Inflammatory macrophage treated with lipopolysaccharide for 1 hour (primary cell): ENCODE results near the gene CLINT1.

Experiments
- DNase-seq, 2 donors: peaks; one replicate each; pipeline ENCODE4 v3.0.0-alpha.2; 2020 to 2022

CLINT1 gene

DNA sequence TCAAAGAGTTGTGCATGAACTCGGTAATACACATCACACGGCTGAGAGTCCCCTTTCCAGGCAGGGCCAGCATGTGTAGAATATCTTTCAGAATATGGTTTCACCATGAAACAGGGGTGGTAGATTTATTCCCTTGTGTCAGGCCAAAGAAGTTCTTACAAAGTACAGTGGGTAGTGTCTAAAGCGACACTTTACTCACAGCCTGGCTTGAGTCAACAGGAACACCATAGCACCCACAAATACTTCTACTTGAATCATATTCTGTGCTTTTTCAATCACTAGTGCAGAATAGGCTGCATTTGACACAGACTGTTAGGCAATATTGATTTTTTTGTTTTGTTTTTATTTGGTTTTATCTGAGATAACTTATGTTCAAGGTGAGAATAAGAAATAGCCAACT is 102.8 kb downstream of the CLINT1 start:
- no peak for DNase-seq

DNA sequence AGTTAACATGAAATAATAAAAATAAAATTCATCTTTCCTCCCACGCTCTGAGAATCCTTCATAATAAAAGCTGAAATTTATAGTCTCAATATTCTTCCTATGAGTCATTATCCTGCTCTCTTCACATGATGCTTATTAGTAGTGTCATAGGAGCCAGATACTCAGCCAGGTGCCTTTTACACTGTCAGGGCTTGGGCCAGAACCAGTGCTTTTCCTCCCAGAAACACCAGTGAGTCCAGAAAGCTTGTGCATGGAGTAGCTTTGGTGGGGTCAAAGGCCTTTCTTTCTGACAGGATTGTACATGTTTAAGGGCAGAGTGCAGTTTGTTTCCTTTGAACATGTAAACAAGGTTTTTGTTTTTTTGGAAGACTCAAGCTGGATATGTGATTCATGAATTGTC is 108.6 kb downstream of the CLINT1 start:
- DNase-seq, result no peak

DNA sequence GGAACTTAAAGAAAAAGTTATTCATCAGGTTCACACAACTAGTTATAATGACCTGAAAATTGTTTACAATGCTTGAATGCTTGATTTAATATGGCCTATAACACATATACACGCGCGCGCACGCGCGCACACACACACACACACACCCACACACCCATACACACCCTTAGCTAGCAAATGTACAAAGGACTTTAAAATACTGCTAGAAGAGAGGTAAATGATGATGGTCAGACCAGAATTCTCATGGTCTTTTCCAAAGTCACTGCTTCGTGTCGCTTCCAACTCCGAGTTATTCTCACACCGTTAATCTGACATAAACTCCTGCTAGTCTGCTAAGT is 109.5 kb downstream of the CLINT1 start:
- DNase-seq, result no peak

DNA sequence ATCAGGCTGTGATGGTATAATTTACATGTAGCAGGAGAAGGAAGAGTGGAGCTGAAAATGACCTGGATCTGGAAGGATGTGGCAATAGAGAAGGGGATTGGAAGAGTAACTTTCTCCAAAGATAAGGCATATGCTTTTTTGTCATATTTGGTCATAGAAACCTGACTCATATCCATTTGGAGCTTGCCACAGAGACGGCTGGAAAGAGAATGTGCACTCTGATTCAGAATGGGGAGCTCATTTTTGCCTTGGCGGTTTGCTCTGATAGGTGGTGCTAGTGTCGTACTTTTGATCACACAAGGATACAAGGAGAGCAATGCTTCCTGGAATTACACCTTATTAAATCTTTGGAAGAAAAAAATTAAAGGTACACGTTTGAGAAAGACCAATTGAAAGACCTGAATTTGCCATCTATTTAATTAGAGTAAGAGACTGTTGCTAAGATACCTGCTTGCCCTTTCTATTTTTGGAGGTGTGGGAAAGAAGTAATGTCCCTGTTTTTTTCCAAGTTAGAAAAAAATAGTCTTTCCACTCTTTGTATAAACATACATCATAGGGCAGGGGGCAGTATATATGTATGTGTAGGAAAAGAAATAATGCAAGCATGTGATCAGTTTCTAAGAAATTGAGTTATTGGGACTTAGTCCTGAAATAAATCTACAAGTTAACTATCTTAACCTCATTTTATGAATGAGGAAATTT is 110.0 kb downstream of the CLINT1 start:
- DNase-seq, result no peak

DNA sequence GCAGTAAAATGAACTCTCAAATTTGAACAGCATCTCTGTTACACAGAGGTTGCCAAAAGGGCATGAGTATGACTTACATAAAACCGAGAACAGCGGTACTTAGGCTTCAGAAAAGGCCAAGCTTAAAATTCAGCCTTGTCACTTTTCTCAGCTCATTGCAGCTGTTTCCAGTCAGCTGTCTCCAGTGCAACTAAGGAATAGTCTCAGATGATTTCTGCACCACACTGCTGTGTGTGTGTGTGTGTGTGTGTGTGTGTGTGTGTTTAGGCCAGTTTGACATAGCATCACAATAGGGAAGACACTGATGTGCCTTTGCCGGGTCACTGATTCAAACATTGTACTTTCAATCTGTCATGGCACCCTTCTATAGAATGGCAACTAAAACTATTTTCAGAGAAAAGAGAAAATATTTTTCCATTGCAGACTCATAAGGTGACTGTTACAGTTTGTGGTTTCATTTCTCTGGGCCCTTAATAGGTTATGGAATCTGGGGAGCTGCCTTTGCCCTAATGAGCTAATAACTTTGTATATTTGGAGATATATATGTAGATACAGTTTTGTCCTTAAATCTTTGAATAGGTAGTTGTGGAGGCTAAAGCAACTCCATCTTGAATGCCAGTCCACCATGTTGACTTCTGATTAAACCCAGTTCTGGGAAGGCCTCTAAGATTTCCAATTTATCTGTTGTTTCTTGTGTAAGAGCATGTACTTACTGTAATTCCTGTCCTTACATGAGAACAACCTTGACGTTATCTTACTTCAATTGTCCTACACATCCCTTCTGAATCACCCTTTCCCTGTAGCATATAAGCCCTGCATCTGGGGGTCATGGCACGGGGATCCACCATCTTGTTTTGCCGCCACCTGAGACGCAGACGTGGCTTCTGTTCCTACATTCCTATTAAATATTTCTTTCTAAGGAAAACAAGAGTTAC is 110.9 kb downstream of the CLINT1 start:
- no peak for DNase-seq

DNA sequence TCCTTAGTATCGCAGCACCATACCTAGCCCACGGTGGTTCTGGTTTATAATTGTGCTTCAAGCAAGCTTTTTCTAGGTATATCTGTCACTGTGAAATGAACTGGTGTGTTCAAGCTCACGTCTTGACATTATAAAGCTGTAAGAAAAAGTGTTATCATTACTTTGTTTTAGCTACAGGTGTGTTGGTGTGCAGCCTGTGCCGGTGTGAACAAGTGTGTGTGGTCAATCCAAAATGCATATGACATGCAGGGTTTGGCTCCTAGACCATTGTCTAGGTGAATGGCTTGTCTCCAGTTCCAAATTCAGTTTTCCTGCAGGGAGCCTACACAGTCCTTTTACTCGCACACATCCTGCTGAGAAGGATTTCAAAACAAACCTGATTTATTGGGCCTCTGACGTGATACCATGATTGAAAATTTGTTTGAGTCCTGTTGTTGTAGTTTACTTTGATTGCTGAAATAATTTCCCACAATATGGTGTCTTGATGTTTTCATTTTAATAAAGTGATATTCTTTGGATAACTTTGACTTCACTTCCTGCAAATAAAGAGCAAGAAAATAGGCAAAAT is 111.7 kb downstream of the CLINT1 start:
- no peak for DNase-seq

DNA sequence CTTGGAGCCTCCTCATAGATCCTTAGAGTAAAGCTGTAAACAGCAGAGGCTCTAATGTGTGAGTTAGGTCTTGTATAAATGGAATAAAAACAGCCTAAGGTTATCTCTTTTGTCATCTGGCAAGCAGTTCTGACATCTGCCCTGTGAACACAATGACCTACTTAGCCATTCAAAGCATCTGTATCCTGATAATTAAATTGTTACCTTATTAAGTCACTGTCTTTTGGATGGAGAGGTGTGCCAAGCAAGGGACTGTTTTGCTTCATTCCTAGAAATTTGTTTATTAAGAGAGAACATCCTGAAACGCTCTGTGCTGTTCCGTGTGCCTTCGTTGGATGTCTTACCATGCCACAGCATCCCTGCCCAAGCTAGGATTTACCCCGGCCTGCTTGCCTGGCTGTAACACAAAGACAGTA is 113.9 kb downstream of the CLINT1 start:
- DNase-seq, result no peak

DNA sequence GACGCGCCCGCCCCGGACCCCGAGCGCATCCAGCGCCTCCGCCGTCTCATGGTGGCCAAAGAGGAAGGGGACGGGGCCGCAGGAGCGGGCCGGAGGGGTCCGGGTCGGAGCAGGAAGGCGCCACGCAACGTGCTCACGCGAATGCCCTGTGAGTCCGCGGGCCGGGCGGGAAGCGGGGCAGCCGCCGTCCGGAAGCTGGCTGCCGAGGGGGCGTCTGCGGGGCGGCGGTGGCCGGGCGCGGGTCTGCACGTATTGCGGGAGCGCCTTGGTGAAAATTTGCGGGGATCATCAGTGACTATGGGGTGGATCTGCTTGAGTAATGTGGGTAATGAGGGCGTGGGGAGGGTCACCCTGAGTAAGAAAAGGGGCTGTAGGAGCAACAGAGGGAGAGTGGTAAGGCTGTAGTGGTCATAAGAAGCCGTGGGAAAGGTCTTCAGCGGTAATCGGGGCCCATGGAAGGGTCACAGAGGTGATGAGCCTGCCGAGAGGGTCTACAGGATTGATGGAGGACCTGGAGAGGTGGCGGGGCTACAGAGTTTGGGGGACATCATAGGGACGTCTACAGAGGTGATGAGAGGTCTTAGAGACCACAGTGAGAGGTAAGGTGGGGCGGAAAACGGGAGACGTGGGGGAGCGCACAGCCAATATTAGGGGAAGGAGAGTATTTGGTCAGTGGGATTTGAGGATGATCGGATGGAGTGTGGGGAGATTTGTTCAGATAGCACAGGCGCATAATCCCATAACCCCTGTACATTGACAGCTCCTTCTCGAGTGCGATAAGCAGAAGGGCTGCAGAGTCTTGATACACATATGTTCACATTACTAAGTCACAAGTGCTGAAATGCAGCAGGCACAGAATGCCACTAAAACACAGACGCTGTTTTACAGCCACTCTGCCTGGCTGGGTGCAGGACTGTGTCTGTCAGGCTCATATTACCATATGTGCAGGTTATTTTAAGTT is 114.6 kb downstream of the CLINT1 start:
- DNase-seq, result peak in 1 of 2 donors; percentile 3

DNA sequence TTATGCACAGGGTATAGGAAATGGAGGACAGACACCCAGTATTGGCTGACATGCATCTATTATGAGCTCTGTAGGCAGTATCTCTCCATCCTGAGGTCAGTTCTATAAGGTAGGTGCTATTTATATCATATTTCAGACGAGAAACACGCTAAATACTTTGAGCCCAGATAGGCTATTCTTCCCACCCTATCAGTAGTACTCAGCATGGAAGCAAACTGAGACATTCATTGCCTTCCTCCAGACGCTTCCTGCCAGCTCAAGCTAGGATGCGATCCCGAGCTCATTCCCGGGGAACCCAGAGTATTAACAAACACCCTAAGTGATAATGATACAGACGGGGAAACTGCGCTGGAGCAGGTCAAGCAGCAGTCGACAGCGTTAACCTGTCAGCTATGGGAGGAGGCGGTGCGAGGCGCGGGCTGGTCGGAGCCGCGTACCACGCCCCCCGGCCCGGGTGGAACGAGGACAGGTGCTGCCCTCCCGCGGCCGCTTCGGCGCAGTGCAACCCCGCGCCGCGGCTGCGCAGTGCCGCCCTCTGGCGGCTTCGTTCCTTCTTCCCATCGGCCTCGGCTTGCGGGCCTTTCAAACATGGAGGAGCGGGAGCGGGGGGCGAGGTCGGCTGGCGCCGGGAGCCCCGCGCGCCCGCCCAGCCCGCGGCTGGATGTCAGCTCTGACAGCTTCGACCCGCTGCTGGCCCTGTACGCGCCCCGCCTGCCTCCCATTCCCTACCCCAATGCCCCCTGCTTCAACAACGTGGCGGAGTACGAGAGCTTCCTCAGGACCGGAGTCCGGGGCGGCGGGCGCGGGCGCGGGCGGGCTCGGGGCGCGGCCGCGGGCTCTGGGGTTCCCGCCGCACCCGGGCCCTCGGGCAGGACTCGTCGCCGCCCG is 115.5 kb downstream of the CLINT1 start, which contains the start of gene LSM11:
Gene LSM11, plus strand, starts transcription at position 550 of the 888 bp plus-strand sequence. Its CDS starts 39 bp downstream, at position 589.
- peak; percentile 73 to 93 for DNase-seq

DNA sequence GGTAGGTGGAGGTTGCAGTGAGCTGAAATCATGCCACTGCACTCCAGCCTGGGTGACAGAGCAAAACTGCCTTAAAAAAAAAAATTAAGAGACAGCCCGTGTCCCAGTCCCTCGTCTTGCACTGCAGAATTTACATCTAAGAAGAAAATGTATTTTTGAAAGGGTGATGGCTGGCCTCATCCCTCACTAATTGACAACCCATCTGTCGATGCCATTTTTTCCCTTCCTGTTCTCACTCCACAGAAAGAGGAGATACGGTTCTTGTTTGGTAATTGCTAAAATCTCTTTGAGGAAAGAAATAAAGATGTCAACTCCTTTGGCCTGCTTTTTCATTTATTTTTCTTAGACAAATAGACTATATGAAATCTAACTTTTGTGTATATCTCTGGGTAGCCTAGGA is 117.8 kb downstream of the CLINT1 start:
- DNase-seq, result no peak

DNA sequence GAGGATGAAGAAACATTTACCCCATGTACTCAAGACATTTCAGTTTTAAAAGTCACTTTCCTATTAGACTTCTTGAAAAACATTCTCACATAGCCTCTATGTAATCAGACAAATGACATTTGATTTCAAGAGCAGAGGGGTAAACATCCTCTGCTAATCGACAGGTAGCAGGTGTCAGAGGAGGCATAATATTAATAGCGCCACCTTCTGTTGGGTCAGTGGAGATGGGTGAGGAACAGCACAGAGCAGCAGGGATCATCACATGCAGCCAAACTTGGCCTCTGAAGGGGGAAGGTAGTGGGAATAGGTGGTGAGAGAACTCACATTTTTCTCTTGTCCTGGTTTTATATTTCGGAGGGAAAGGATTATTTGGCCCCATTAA is 118.7 kb downstream of the CLINT1 start:
- DNase-seq, result no peak

DNA sequence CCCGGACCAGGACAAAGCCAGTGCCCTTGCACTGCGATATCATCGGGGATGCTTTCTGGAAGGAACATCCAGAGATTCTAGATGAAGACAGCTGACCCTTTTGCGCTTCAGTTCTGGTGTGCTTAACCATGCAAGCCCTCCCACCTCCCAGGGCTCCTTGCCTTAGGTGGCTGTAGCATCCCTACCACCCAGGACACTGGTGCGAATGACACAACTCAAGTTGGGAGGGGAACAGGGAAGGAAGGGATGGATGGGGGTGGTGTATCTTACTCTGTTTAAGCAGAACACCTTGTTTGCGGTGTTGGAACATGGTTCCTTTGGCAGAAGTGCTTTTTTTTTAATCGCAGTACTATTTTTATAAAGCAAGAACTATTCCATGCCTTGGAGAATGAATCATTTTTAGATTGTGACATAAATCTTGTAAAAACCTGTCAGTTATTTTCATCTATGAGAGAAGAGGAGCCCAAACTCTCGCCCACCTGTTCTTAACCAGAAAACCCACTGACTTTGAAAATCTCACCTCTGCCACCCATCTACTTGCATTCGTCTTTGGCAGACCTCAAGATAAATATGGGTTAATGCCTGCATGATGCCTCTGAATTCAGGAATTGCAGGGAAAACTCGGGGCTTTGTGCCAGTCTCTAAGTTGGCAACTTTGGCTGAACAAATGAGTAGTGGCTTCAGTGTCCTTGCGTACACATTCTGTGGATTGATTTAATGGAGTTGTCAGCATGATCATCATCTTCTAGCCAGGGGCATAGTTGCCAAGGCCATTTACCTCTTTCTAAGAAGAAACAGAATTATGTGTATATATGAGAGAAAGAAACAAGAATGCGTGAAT is 119.3 kb downstream of the CLINT1 start:
- no peak for DNase-seq

DNA sequence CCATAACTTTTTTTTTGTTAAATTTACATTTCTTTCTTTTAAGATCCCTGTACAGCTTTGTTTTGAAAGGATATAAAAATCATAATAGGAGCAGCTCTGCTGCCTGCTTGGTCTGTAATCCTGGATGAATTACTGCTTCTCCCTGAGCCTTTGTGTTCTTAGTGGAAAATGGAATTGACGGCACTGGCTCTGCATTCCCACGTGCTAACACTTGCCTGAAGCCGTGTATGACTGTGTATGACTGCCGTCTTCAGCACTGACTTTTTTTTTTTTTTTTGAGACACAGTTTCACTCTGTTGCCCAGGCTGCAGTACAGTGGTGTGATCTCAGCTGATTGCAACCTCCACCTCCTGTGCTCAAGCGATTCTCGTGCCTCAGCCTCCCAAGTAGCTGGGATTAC is 123.0 kb downstream of the CLINT1 start:
- no peak for DNase-seq
